NCI-H748 (cell line): Measurements from ENCODE around the gene S1PR3.

ENCODE experiments used
- DNase-seq: peaks from one replicate; lab custom pipeline; 2025; ENCODE audit not compliant: unreplicated experiment; lab: John Stamatoyannopoulos, UW

S1PR3 gene

GRCh38 chr9:89008055-89008743, 16.9 kb downstream of the S1PR3 start:
- no peak for DNase-seq

- DNase-seq = no peak
Observed at GRCh38 chr9:89008744-89009545, 17.7 kb downstream of the S1PR3 start.

GRCh38 chr9:89009546-89009840, 18.2 kb downstream of the S1PR3 start:
- DNase-seq = no peak

- no peak for DNase-seq
Observed at GRCh38 chr9:89010056-89010455, 18.8 kb downstream of the S1PR3 start.

- DNase-seq = no peak
Observed at GRCh38 chr9:89010526-89011111, 19.4 kb downstream of the S1PR3 start.

GRCh38 chr9:89011683-89012082, 20.4 kb downstream of the S1PR3 start:
- DNase-seq = no peak

- no peak for DNase-seq
Observed at GRCh38 chr9:89012294-89013042, 21.2 kb downstream of the S1PR3 start.

- DNase-seq = no peak
Observed at GRCh38 chr9:89013660-89014059, 22.4 kb downstream of the S1PR3 start.

- no peak for DNase-seq
Observed at GRCh38 chr9:89014153-89014552, 22.9 kb downstream of the S1PR3 start.

- no peak for DNase-seq
Observed at GRCh38 chr9:89015336-89015735, 24.1 kb downstream of the S1PR3 start.

- no peak for DNase-seq
Observed at GRCh38 chr9:89020754-89021153, 29.5 kb downstream of the S1PR3 start.

- DNase-seq = no peak
Observed at GRCh38 chr9:89021154-89021803, 30.0 kb downstream of the S1PR3 start.

GRCh38 chr9:89022001-89022759, 30.9 kb downstream of the S1PR3 start:
- no peak for DNase-seq

GRCh38 chr9:89022902-89023301, 31.6 kb downstream of the S1PR3 start:
- DNase-seq = no peak

- DNase-seq = no peak
Observed at GRCh38 chr9:89023740-89024139, 32.5 kb downstream of the S1PR3 start.

GRCh38 chr9:89024727-89025126, 33.5 kb downstream of the S1PR3 start:
- DNase-seq = no peak

- DNase-seq = no peak
Observed at GRCh38 chr9:89025553-89025952, 34.3 kb downstream of the S1PR3 start.

GRCh38 chr9:89026876-89027275, 35.6 kb downstream of the S1PR3 start:
- DNase-seq = no peak

GRCh38 chr9:89029788-89030187, 38.5 kb downstream of the S1PR3 start:
- no peak for DNase-seq

GRCh38 chr9:89032173-89032572, 40.9 kb downstream of the S1PR3 start:
- no peak for DNase-seq
